ENCODE results near the gene SMDT1.

GRCh38 chr22:42084874-42085273 is 5.4 kb downstream of the SMDT1 start:
- no peak for TF ChIP-seq CTCF (conservative IDR thresholded peaks at IDR 0.05; ENCODE audit: low read depth in 2 of 2)
- no peak for TF ChIP-seq EZH2phosphoT487 (IDR thresholded peaks at IDR 0.05; ENCODE audit: unreplicated experiment)
- no peak for TF ChIP-seq ETS1 (IDR thresholded peaks at IDR 0.05)
- no peak for TF ChIP-seq JUNB (IDR thresholded peaks at IDR 0.05; ENCODE audit: unreplicated experiment)
- no peak for TF ChIP-seq EZH2 (IDR thresholded peaks at IDR 0.05; ENCODE audit: low read depth, unreplicated experiment)
- TF ChIP-seq REST (IDR thresholded peaks at IDR 0.05; ENCODE audit: unreplicated experiment) = no peak
- TF ChIP-seq POLR2AphosphoS5 (IDR thresholded peaks at IDR 0.05; ENCODE audit: low read depth) = no peak

All from GM23338 (cell line).